K562 (cell line): ENCODE results near the gene ASPHD2. TPM values are rescaled to one million over a fixed set of nuclear protein-coding genes. Genes with fewer than 3 reads are reported as not detected.

ENCODE experiments used
- ATAC-seq: fragments of 200-7000 bp; cut with Tn5 transposase; 3 replicates; pipeline ENCODE4 v1.9.1; 2020; ENCODE audit warnings: moderate library complexity
- BruUV-seq: library from RNA; stranded (reverse); fragments of 400-500 nt; replicated peaks from 2 replicates; lab custom pipeline; 2021; lab: Mats Ljungman, UMichigan
- CTCF ChIA-PET: fragments of 300-600 bp; formaldehyde crosslinking; extraction: SDS; loops from one replicate; lab custom pipeline; 2021; ENCODE audit warnings: low intra/inter-chr PET ratio; lab: Yijun Ruan, JAX
- POLR2A ChIA-PET: fragments of 300-600, 350-650 bp; sonication (Branson Sonifier 250); formaldehyde crosslinking; extraction: SDS; loops from one replicate; lab custom pipeline; 2021; ENCODE audit warnings: antibody characterized with exemption, inconsistent platforms; lab: Yijun Ruan, JAX
- DNase-seq, 4 experiments: peaks; one replicate each; pipeline versions ENCODE4 v3.0.0 to v3.0.0-alpha.2; 2011 to 2018; ENCODE audit warnings: low spot score in 3 of 4, mixed read lengths in 3 of 4; ENCODE audit errors: extremely low read depth in 1 of 4
- FAIRE-seq: peaks from 2 replicates; lab custom pipeline; 2011; peaks lifted over from hg19 to GRCh38; lab: Jason Lieb, UNC
- H2AFZ ChIP-seq: 2 replicates; pipeline ENCODE4 v1.6.0; 2011; ENCODE audit warnings: low read depth, low read length, control low read depth, inconsistent platforms
- H3K27ac ChIP-seq: fragments of 200-600 bp; 3 replicates; pipeline ENCODE4 v1.8.0; 2011; ENCODE audit warnings: low read depth, mild to moderate bottlenecking, control low read depth, inconsistent platforms, low read length, moderate library complexity, mixed read lengths; ENCODE audit errors: extremely low read depth
- H3K27me3 ChIP-seq, 2 experiments: fragments of 300-600 bp in 1 of 2; 2 replicates in 1 of 2; 3 replicates in 1 of 2; pipeline versions ENCODE4 v1.6.0 to v1.8.0; 2011; ENCODE audit warnings: inconsistent platforms in 2 of 2, low read length in 2 of 2, mild to moderate bottlenecking in 1 of 2, mixed read lengths in 1 of 2, moderate library complexity in 1 of 2; ENCODE audit not compliant: control insufficient read depth in 2 of 2, insufficient read depth in 2 of 2
- H3K36me3 ChIP-seq: fragments of 300-600 bp; 3 replicates; pipeline ENCODE4 v1.8.0; 2011; ENCODE audit warnings: mild to moderate bottlenecking, low read length, inconsistent platforms; ENCODE audit not compliant: control insufficient read depth, insufficient read depth
- H3K4me1 ChIP-seq, 2 experiments: fragments of 200-600 bp in 1 of 2; replicated peaks in 1 of 2; 2 replicates in 1 of 2; 3 replicates in 1 of 2; pipeline versions ENCODE4 v1.5.1 to v1.8.0; 2011; ENCODE audit warnings: inconsistent platforms in 2 of 2, low read length in 2 of 2, mild to moderate bottlenecking in 1 of 2, mixed read lengths in 1 of 2, moderate library complexity in 1 of 2; ENCODE audit not compliant: control insufficient read depth in 2 of 2, insufficient read depth in 2 of 2
- H3K4me2 ChIP-seq: 2 replicates; pipeline ENCODE4 v1.6.1; 2011; ENCODE audit warnings: low read length, control low read depth, inconsistent platforms, mixed read lengths; ENCODE audit not compliant: insufficient read depth
- H3K4me3 ChIP-seq: fragments of 200-600 bp; sonication (generic), shearing (Covaris generic); 2 replicates; pipeline ENCODE4 v1.5.1; 2016; ENCODE audit warnings: control low read depth, inconsistent platforms
- H3K79me2 ChIP-seq: fragments of 200-600 bp; 3 replicates; pipeline ENCODE4 v1.8.0; 2011; ENCODE audit warnings: low read length, inconsistent platforms; ENCODE audit not compliant: control insufficient read depth, insufficient read depth
- H3K9ac ChIP-seq, 2 experiments: 2 replicates each; pipeline versions ENCODE4 v1.6.0 to v1.6.1; 2011; ENCODE audit warnings: low read depth in 2 of 2, low read length in 2 of 2, control low read depth in 1 of 2, inconsistent platforms in 1 of 2, mild to moderate bottlenecking in 1 of 2, mixed read lengths in 1 of 2; ENCODE audit not compliant: insufficient read depth in 1 of 2
- H3K9me1 ChIP-seq: one replicate; pipeline ENCODE4 v1.6.0; 2011; ENCODE audit warnings: inconsistent platforms, mild to moderate bottlenecking, low read length, moderate library complexity; ENCODE audit not compliant: control insufficient read depth, insufficient read depth
- H3K9me3 ChIP-seq: replicated peaks from 2 replicates; pipeline ENCODE4 v1.5.1; 2011; ENCODE audit warnings: low read depth, low read length, inconsistent platforms; ENCODE audit not compliant: control insufficient read depth, insufficient read depth
- H4K20me1 ChIP-seq: replicated peaks from 2 replicates; pipeline ENCODE4 v1.6.1; 2011; ENCODE audit warnings: low read length, inconsistent platforms, mixed read lengths; ENCODE audit not compliant: control insufficient read depth, insufficient read depth
- ETV1 ChIP-seq: fragments of 450-650 bp; conservative IDR thresholded peaks from 2 replicates; pipeline ENCODE4 v1.6.1; 2016; ENCODE audit warnings: missing genetic modification characterization, control low read depth, low read depth, missing compliant biosample characterization
- GABPB2 ChIP-seq: fragments of 250-450 bp; sonication (Bioruptor Pico); conservative IDR thresholded peaks from 2 replicates; pipeline ENCODE4 v1.5.1; 2021; ENCODE audit warnings: mild to moderate bottlenecking
- GTF2E2 ChIP-seq: fragments of 200-800 bp; sonication (Bioruptor generic); IDR thresholded peaks from 2 replicates; pipeline ENCODE4 v1.6.1; 2016; ENCODE audit warnings: missing genetic modification characterization, missing compliant biosample characterization
- HDAC6 ChIP-seq: IDR thresholded peaks from 2 replicates; pipeline ENCODE4 v1.6.1; 2012; ENCODE audit warnings: low read depth, mild to moderate bottlenecking, control low read depth, inconsistent platforms, low read length, moderate library complexity
- KDM5B ChIP-seq: fragments of 200-600 bp; sonication (generic); IDR thresholded peaks from 2 replicates; pipeline ENCODE4 v1.6.1; 2012; ENCODE audit warnings: low read depth, mild to moderate bottlenecking, moderate library complexity, low read length, control low read depth, inconsistent platforms; ENCODE audit not compliant: insufficient replicate concordance
- MCM7 ChIP-seq, 2 experiments: fragments of 450-650 bp; IDR thresholded peaks; 2 replicates each; pipeline ENCODE4 v1.6.1; 2016 to 2018
- NEUROD1 ChIP-seq: fragments of 150-350 bp; IDR thresholded peaks from 2 replicates; pipeline ENCODE4 v1.6.1; 2014; ENCODE audit warnings: borderline replicate concordance, low read length, low read depth; ENCODE audit not compliant: partially characterized antibody
- NKRF ChIP-seq: fragments of 450-650 bp; IDR thresholded peaks from 2 replicates; pipeline ENCODE4 v1.6.1; 2016; ENCODE audit warnings: borderline replicate concordance
- NR2C1 ChIP-seq, 2 experiments: fragments of 450-650 bp; IDR thresholded peaks; 2 replicates each; pipeline ENCODE4 v1.6.1; 2017; ENCODE audit warnings: mild to moderate bottlenecking in 2 of 2, antibody characterized with exemption in 1 of 2, inconsistent platforms in 1 of 2, missing compliant biosample characterization in 1 of 2, missing genetic modification characterization in 1 of 2
- SUPT5H ChIP-seq: fragments of 450-650 bp; IDR thresholded peaks from 2 replicates; pipeline ENCODE4 v1.6.1; 2016
- ZBTB17 ChIP-seq: fragments of 450-650 bp; formaldehyde crosslinking; IDR thresholded peaks from 2 replicates; pipeline ENCODE4 v1.4.0; 2020; ENCODE audit warnings: mild to moderate bottlenecking
- ZBTB49 ChIP-seq: sonication (generic); formaldehyde crosslinking; IDR thresholded peaks from 2 replicates; pipeline ENCODE4 v1.8.0; 2022; ENCODE audit warnings: missing genetic modification reagents, mild to moderate bottlenecking, borderline replicate concordance
- WGBS: fragments of 100-300 bp; shearing (Covaris generic); methylation state at CpG from one replicate; pipeline ENCODE4 v1.1.6; 2016; ENCODE audit warnings: low coverage, mixed read lengths; ENCODE audit not compliant: insufficient coverage; ENCODE audit errors: missing lambda C conversion rate; 5-methylcytosine and 5-hydroxymethylcytosine counted together
- in situ Hi-C: fragments of 300-500 bp; cut with MboI; formaldehyde crosslinking; loops from 4 replicates; pipeline ENCODE4 v1.15.0; 2018; ENCODE audit warnings: inconsistent platforms, mixed read lengths
- intact Hi-C: fragments of 100-400 bp; cut with micrococcal nuclease; formaldehyde crosslinking; loops from 2 replicates; pipeline ENCODE4 v1.14.2; 2022
- polyA plus RNA-seq, 8 experiments: library from polyadenylated mRNA; depleted of rRNA in 4 of 8; stranded (reverse) in 5 of 8; unstranded in 3 of 8; fragments of >200 nt; fragmentation: Nextera tagmentation in 2 of 8; fragmentation: Illumina TruSeq in 1 of 8; extraction: Ambion mirVana in 2 of 8; extraction: Trizol in 1 of 8; gene quantifications; 2 replicates each; pipeline versions ENCODE4 v1.2.1 to v1.2.3, GENCODE V29; 2011 to 2014; ENCODE audit warnings: inconsistent platforms in 1 of 8, missing spikeins in 1 of 8
- total RNA-seq, 7 experiments: library from RNA; depleted of rRNA in 6 of 7; stranded (reverse); fragments of >200 nt in 6 of 7; fragmentation: Illumina TruSeq in 2 of 7; extraction: Trizol in 2 of 7; gene quantifications; 2 replicates each; pipeline versions ENCODE4 v1.2.1 to v1.2.3, GENCODE V29; 2011 to 2021; ENCODE audit warnings: low replicate concordance in 1 of 7
- TF ChIP-seq, protein P1 (sequence below): fragments of 450-650 bp; formaldehyde crosslinking; IDR thresholded peaks from 2 replicates; pipeline ENCODE4 v1.4.0; 2020; ENCODE audit warnings: mild to moderate bottlenecking, moderate library complexity
- TF ChIP-seq, protein P2 (sequence below): fragments of 450-650 bp; IDR thresholded peaks from one replicate; pipeline ENCODE4 v1.6.1; 2018; ENCODE audit warnings: mild to moderate bottlenecking, moderate library complexity; ENCODE audit not compliant: partially characterized antibody

The ASPHD2 gene
- total and polyA plus RNA-seq, 9 of the 15 experiments (the other 6 are each of a cell fraction or from before 2014, with no cell fraction given), result 0.18 to 0.64 (median 0.36) TPM

GRCh38 chr22:26380072-26380830 is 48.8 kb upstream of the ASPHD2 start:
- H3K9me1 ChIP-seq, result no peaks in the 10 kb centered on the region
- no peak for DNase-seq
- no peaks in the 10 kb centered on the region for H3K79me2 ChIP-seq

More at GRCh38 chr22:26380072-26380830, 48.8 kb upstream of the ASPHD2 start:
- FAIRE-seq (no peak), ATAC-seq (no peak)
- no peak overlapping the region for H3K4me3 ChIP-seq
- H2AFZ ChIP-seq, result no peak overlapping the region
- no peak for TF ChIP-seq MCM7 (IDR thresholded peaks at IDR 0.05)
- TF ChIP-seq NKRF, result no peak
- no peak for TF ChIP-seq NR2C1 (IDR thresholded peaks at IDR 0.05)
- no peak for TF ChIP-seq NR2C1 (tag; IDR thresholded peaks at IDR 0.05)
- TF ChIP-seq ZBTB17 (CRISPR knock-in tag), result no peak
- no peak for TF ChIP-seq HDAC6
- TF ChIP-seq ZBTB49 (CRISPR knock-in tag), result no peak
- TF ChIP-seq GTF2E2 (tag), result no peak
- TF ChIP-seq GABPB2 (CRISPR knock-in tag), result no peak
- TF ChIP-seq SUPT5H, result no peak
- TF ChIP-seq, protein P1, sequence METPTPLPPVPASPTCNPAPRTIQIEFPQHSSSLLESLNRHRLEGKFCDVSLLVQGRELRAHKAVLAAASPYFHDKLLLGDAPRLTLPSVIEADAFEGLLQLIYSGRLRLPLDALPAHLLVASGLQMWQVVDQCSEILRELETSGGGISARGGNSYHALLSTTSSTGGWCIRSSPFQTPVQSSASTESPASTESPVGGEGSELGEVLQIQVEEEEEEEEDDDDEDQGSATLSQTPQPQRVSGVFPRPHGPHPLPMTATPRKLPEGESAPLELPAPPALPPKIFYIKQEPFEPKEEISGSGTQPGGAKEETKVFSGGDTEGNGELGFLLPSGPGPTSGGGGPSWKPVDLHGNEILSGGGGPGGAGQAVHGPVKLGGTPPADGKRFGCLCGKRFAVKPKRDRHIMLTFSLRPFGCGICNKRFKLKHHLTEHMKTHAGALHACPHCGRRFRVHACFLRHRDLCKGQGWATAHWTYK (CRISPR knock-in tag), result no peak
- TF ChIP-seq, protein P2, sequence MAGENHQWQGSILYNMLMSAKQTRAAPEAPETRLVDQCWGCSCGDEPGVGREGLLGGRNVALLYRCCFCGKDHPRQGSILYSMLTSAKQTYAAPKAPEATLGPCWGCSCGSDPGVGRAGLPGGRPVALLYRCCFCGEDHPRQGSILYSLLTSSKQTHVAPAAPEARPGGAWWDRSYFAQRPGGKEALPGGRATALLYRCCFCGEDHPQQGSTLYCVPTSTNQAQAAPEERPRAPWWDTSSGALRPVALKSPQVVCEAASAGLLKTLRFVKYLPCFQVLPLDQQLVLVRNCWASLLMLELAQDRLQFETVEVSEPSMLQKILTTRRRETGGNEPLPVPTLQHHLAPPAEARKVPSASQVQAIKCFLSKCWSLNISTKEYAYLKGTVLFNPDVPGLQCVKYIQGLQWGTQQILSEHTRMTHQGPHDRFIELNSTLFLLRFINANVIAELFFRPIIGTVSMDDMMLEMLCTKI, result no peak
- TF ChIP-seq KDM5B, result no peak
- TF ChIP-seq ETV1 (tag), result no peak
- TF ChIP-seq NEUROD1, result no peak
- WGBS, result 0% methylated on average over 10 of the region's 10 CpGs
- intact Hi-C loops (no loop called here), in situ Hi-C loops (no loop called here)
- no peaks in the 10 kb centered on the region for H3K36me3 ChIP-seq
- H3K4me2 ChIP-seq, result no peak overlapping the region
- H3K9ac ChIP-seq, result no peak overlapping the region
- H3K4me1 ChIP-seq, result no peaks in the 10 kb centered on the region
- no TSS peak for BruUV-seq
- no peaks in the 10 kb centered on the region for H4K20me1 ChIP-seq
- CTCF ChIA-PET, result no interaction called here
- H3K9me3 ChIP-seq, result no peaks in the 10 kb centered on the region; the same call in 1 of the 2 replicates
- peaks cover 2 to 14% of the 10 kb centered on the region in 2 experiments; a peak in 3 of 5 replicates for H3K27me3 ChIP-seq
- no peak overlapping the region for H3K27ac ChIP-seq
- POLR2A ChIA-PET, result no interaction called here
